Measurements from ENCODE around the gene PTCD3. TPM values are rescaled to one million over a fixed set of nuclear protein-coding genes. Genes with fewer than 3 reads are reported as not detected.

PTCD3 gene
- total RNA-seq, 1 donor from 2014 or later = 79.4 TPM

DNA sequence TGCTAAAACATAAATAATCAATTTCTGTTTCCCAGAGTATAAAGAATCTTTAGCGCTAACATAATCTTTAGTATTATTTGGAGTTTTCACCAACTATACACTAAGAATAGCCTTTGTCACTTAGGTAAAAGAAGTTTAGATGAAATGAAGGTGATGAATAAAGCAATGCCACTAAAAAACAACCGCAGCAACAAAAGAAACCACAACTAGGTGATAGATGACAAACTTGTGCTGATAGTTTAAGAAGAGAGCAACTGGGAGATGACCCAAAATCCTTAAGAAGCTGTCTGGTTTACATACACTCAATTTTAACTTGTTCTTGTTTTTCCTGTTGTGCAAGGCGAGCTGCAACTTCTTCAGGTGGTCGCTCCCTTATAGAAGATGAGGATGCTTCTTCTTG lies 64.4 kb downstream of the PTCD3 start:
- intact Hi-C loops (cut with DNase I) = no loop called here

DNA sequence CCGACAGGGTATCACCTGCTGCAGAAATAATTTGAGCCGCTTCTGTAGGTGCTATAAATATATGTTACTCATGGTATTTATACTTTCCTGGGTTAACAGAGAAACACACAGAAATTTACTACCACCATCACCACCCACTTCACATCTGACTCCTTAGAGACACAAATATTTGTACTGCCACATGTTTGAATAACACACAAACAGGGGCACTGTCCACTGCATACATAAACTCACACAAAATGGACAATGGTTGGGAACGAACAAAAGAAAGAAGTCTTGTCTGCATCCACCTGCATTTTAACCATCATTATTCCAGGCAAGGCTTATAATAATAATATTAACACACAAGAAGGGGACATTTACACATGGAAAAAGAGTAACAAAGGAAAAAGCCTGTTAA lies 65.3 kb downstream of the PTCD3 start:
- DNase-seq = no peak
- H3K9me3 ChIP-seq = no peaks in the 10 kb centered on the region
- intact Hi-C loops (cut with DNase I) = no loop called here
- no peak overlapping the region for H3K27ac ChIP-seq
- no peaks in the 10 kb centered on the region for H3K27me3 ChIP-seq
- H3K4me3 ChIP-seq = no peak overlapping the region
- peaks cover 78% of the 10 kb centered on the region for H3K36me3 ChIP-seq
- TF ChIP-seq, protein P1, sequence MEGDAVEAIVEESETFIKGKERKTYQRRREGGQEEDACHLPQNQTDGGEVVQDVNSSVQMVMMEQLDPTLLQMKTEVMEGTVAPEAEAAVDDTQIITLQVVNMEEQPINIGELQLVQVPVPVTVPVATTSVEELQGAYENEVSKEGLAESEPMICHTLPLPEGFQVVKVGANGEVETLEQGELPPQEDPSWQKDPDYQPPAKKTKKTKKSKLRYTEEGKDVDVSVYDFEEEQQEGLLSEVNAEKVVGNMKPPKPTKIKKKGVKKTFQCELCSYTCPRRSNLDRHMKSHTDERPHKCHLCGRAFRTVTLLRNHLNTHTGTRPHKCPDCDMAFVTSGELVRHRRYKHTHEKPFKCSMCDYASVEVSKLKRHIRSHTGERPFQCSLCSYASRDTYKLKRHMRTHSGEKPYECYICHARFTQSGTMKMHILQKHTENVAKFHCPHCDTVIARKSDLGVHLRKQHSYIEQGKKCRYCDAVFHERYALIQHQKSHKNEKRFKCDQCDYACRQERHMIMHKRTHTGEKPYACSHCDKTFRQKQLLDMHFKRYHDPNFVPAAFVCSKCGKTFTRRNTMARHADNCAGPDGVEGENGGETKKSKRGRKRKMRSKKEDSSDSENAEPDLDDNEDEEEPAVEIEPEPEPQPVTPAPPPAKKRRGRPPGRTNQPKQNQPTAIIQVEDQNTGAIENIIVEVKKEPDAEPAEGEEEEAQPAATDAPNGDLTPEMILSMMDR (IDR thresholded peaks at IDR 0.05) = no peak
- ATAC-seq = no peak
- H3K4me1 ChIP-seq = no peaks in the 10 kb centered on the region

More for the DNA sequence above, 64.4 kb downstream of the PTCD3 start:
- no peak for DNase-seq
- H3K9me3 ChIP-seq = no peaks in the 10 kb centered on the region
- H3K36me3 ChIP-seq = peaks cover 78% of the 10 kb centered on the region
- H3K27me3 ChIP-seq = no peaks in the 10 kb centered on the region
- TF ChIP-seq, protein P1 (IDR thresholded peaks at IDR 0.05) = no peak
- ATAC-seq = no peak
- no peaks in the 10 kb centered on the region for H3K4me1 ChIP-seq
- no peak overlapping the region for H3K27ac ChIP-seq
- H3K4me3 ChIP-seq = no peak overlapping the region

DNA sequence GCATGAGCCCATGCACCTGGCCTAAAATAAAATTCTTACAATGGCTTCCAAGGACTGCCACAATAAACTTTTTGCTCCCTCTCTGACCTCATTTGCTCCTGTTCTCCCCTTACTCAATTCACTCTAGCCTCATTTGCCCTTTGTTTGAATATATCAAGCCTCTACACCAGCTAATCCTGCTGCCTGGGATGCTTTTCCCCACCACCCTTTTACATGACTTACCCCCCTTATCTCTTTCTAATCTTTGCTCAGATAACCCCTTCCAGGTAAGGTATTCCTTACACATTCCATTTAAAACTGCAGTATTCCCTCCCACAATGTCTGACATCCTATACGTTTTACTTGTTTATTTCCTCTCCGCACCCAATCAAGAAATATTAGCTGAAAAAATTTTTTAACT lies 66.6 kb downstream of the PTCD3 start:
- ATAC-seq = no peak
- Histone ChIP-seq H3K27ac (no peak overlapping the region), H3K9me3 (no peaks in the 10 kb centered on the region), H3K36me3 (peaks cover 86% of the 10 kb centered on the region), H3K4me1 (no peaks in the 10 kb centered on the region), H3K4me3 (no peak overlapping the region), H3K27me3 (no peaks in the 10 kb centered on the region)
- DNase-seq = no peak
- intact Hi-C loops (cut with DNase I) = no loop called here
- TF ChIP-seq, protein P1 (IDR thresholded peaks at IDR 0.05) = no peak

DNA sequence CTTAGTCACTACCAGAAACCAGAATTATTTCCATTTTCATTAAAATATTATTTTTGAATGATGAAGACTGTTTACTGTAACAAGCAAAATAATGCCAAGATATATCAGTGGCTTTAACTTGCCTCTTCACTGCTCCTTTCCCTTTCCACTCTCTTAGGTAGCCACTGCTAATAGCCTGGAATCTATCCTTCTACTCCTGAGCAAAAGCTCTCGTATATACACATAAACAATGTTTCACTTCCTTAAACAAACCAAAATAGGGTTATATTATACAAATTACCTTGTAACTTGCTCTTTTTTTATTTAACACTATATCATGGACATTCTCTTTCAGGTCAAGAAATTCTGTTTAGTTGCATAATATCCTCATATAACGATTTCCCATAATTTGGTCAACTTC lies 68.4 kb downstream of the PTCD3 start:
- TF ChIP-seq, protein P1 (IDR thresholded peaks at IDR 0.05) = no peak
- H3K36me3 ChIP-seq = peaks cover 90% of the 10 kb centered on the region
- H3K4me1 ChIP-seq = no peaks in the 10 kb centered on the region
- intact Hi-C loops (cut with DNase I) = no loop called here
- H3K4me3 ChIP-seq = no peak overlapping the region
- no peak for DNase-seq
- H3K27me3 ChIP-seq = no peaks in the 10 kb centered on the region
- H3K27ac ChIP-seq = no peak overlapping the region
- no peaks in the 10 kb centered on the region for H3K9me3 ChIP-seq
- ATAC-seq = no peak

DNA sequence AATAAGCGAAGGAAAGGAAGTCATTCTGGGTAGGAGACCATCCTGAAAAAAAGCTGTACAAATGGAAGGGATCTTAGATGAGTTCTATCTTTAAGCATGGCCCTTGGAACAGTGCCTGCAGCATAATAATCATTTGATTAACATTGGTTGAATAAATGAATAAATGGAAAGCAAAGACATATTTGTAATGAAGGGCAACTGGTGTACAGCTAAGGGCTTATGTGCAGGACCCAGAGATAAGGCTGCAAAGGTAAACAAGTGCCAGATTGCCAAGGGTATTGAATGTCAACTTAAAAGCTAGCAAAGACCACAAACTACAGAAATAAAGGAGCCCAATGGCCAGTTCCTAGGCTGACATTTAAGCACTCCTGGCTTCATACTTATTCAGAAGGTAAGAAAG lies 69.8 kb downstream of the PTCD3 start:
- DNase-seq (no peak), ATAC-seq (no peak)
- TF ChIP-seq, protein P1 (IDR thresholded peaks at IDR 0.05) = no peak
- no peaks in the 10 kb centered on the region for H3K4me1 ChIP-seq
- H3K4me3 ChIP-seq = no peak overlapping the region
- intact Hi-C loops (cut with DNase I) = no loop called here
- no peaks in the 10 kb centered on the region for H3K9me3 ChIP-seq
- peaks cover 91% of the 10 kb centered on the region for H3K36me3 ChIP-seq
- no peaks in the 10 kb centered on the region for H3K27me3 ChIP-seq
- no peak overlapping the region for H3K27ac ChIP-seq

DNA sequence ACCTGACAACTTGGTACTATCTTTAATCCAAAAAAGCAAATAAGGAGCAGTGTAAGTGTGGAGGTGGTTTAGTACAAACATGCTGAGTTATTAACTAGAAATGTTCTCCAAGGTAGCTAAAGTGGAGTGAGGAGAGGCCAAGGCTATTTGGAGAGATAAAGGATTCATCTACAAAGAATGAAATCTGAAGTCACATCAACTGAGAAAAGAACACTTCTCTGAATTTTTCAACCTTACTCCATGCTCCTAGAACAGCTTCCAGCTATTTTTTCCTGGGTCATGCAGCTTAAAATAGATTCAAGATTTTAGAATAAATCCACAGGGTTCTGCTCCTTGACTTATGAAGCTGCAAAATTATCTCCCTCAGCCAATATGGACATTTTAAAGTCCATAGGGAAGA lies 70.6 kb downstream of the PTCD3 start:
- no peaks in the 10 kb centered on the region for H3K27me3 ChIP-seq
- intact Hi-C loops (cut with DNase I) = no loop called here
- H3K27ac ChIP-seq = no peak overlapping the region
- H3K9me3 ChIP-seq = no peaks in the 10 kb centered on the region
- peaks cover 88% of the 10 kb centered on the region for H3K36me3 ChIP-seq
- H3K4me3 ChIP-seq = no peak overlapping the region
- TF ChIP-seq, protein P1 (IDR thresholded peaks at IDR 0.05) = no peak
- ATAC-seq (no peak), DNase-seq (no peak)
- no peaks in the 10 kb centered on the region for H3K4me1 ChIP-seq

Measured in upper lobe of right lung (tissue), 1 donor.